HepG2 (cell line): ENCODE measurements around the gene GALNT18.

Source experiments
- NCOA2 ChIP-seq: sonication (generic); formaldehyde crosslinking; IDR thresholded peaks from 2 replicates; pipeline ENCODE4 v1.8.0; 2022; ENCODE audit warnings: inconsistent platforms
- SRY ChIP-seq: sonication (generic); formaldehyde crosslinking; IDR thresholded peaks from 2 replicates; pipeline ENCODE4 v1.8.0; 2022; ENCODE audit warnings: mild to moderate bottlenecking, missing genetic modification reagents
- TF ChIP-seq, protein P1 (sequence below): IDR thresholded peaks from 2 replicates; pipeline ENCODE4 v1.6.1; 2012; ENCODE audit warnings: inconsistent platforms

GRCh38 chr11:11604370-11604990 lies 17.3 kb downstream of the GALNT18 start:
- TF ChIP-seq SRY (CRISPR knock-in tag): no peak
- TF ChIP-seq, protein P1, sequence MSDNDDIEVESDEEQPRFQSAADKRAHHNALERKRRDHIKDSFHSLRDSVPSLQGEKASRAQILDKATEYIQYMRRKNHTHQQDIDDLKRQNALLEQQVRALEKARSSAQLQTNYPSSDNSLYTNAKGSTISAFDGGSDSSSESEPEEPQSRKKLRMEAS: no peak
- TF ChIP-seq NCOA2 (CRISPR knock-in tag): no peak
